Nephron progenitor cell (in vitro differentiated cells): ENCODE results near the gene HOMER3.

Experiments used
- DNase-seq: peaks from one replicate; pipeline ENCODE4 v3.0.0; 2021
- H3K27ac Mint-ChIP-seq: 2 replicates; pipeline ENCODE4 v1.8.0; 2021; ENCODE audit warnings: mild to moderate bottlenecking, moderate library complexity, mixed read lengths
- H3K27me3 Mint-ChIP-seq: 2 replicates; pipeline ENCODE4 v1.8.0; 2021; ENCODE audit warnings: mild to moderate bottlenecking, low read depth, mixed read lengths; ENCODE audit not compliant: poor library complexity
- H3K36me3 Mint-ChIP-seq: 2 replicates; pipeline ENCODE4 v1.8.0; 2021; ENCODE audit warnings: low read depth, mixed read lengths
- H3K4me1 Mint-ChIP-seq: 2 replicates; pipeline ENCODE4 v1.8.0; 2021; ENCODE audit warnings: mixed read lengths
- H3K4me3 Mint-ChIP-seq: 2 replicates; pipeline ENCODE4 v1.8.0; 2021; ENCODE audit warnings: mild to moderate bottlenecking, moderate library complexity, mixed read lengths
- H3K9me3 Mint-ChIP-seq: 2 replicates; pipeline ENCODE4 v1.8.0; 2021; ENCODE audit warnings: mild to moderate bottlenecking, moderate library complexity, mixed read lengths
- CTCF ChIP-seq: fragments of 200-600 bp; sonication (generic); IDR thresholded peaks from 2 replicates; pipeline ENCODE4 v1.5.0; 2021; ENCODE audit warnings: antibody characterized with exemption

The HOMER3 gene

GRCh38 chr19:18899624-18900560 is 41.1 kb downstream of the HOMER3 start:
- TF ChIP-seq CTCF = no peak
- no peak for DNase-seq
- Mint-ChIP-seq H3K27ac (no peak overlapping the region), H3K9me3 (no peaks in the 10 kb centered on the region), H3K36me3 (peaks cover 13% of the 10 kb centered on the region), H3K4me3 (no peak overlapping the region), H3K27me3 (peaks cover 3% of the 10 kb centered on the region), H3K4me1 (peaks cover 6% of the 10 kb centered on the region)

GRCh38 chr19:18898607-18899408 is 42.2 kb downstream of the HOMER3 start:
- H3K36me3 Mint-ChIP-seq = peaks cover 13% of the 10 kb centered on the region
- no peaks in the 10 kb centered on the region for H3K9me3 Mint-ChIP-seq
- H3K27me3 Mint-ChIP-seq = peaks cover 3% of the 10 kb centered on the region
- peaks cover 7% of the 10 kb centered on the region for H3K4me1 Mint-ChIP-seq
- H3K27ac Mint-ChIP-seq = no peak overlapping the region
- no peak overlapping the region for H3K4me3 Mint-ChIP-seq
- TF ChIP-seq CTCF = no peak
- no peak for DNase-seq

- Mint-ChIP-seq H3K36me3 (peaks cover 13% of the 10 kb centered on the region), H3K4me1 (peaks cover 9% of the 10 kb centered on the region), H3K27me3 (peaks cover 3% of the 10 kb centered on the region), H3K9me3 (no peaks in the 10 kb centered on the region), H3K27ac (no peak overlapping the region), H3K4me3 (no peak overlapping the region)
- TF ChIP-seq CTCF = no peak
- DNase-seq = peak; percentile 33
Measured at GRCh38 chr19:18898081-18898606, 42.9 kb downstream of the HOMER3 start.

- Mint-ChIP-seq H3K27ac (no peak overlapping the region), H3K27me3 (peaks cover 3% of the 10 kb centered on the region), H3K4me3 (peak overlapping the region; percentile 83), H3K9me3 (no peaks in the 10 kb centered on the region), H3K36me3 (peaks cover 13% of the 10 kb centered on the region), H3K4me1 (peaks cover 9% of the 10 kb centered on the region)
- no peak for TF ChIP-seq CTCF
- DNase-seq = no peak
Measured at GRCh38 chr19:18897094-18898029, 43.7 kb downstream of the HOMER3 start.

- peak overlapping the region; percentile 83 for H3K4me3 Mint-ChIP-seq
- peaks cover 6% of the 10 kb centered on the region for H3K27me3 Mint-ChIP-seq
- H3K27ac Mint-ChIP-seq = no peak overlapping the region
- peaks cover 9% of the 10 kb centered on the region for H3K4me1 Mint-ChIP-seq
- no peak for DNase-seq
- no peak for TF ChIP-seq CTCF
- H3K36me3 Mint-ChIP-seq = peaks cover 9% of the 10 kb centered on the region
- H3K9me3 Mint-ChIP-seq = no peaks in the 10 kb centered on the region
Measured at GRCh38 chr19:18896421-18896841, 44.6 kb downstream of the HOMER3 start.
